ENCODE results near the gene SUGCT.
"Not testable (repeated sequence)": the region's sequence is repeated elsewhere in the genome, so short reads cannot be mapped to it uniquely, and the experiment has no call there.

SUGCT gene

DNA sequence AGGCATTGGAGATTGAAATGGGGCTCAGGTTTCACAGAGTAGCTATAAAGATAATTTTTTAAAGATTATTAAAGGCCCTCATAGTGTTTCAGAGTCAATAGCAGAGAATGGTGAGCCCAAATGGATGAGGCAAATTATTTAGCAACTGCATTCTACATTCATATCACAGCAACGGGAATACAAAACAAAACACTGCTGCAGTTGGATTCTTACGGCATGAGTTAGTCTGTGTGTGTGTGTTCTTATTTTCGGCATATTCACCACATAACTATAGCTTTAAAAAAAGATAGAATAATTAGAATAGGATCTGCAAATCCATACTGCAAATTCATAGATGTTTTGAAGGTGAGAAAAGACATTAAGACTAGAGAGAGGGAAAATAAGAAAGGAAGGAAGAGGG is 66.0 kb downstream of the SUGCT start:
- DNase-seq (ENCODE audit: low spot score), result peak; percentile 65

DNA sequence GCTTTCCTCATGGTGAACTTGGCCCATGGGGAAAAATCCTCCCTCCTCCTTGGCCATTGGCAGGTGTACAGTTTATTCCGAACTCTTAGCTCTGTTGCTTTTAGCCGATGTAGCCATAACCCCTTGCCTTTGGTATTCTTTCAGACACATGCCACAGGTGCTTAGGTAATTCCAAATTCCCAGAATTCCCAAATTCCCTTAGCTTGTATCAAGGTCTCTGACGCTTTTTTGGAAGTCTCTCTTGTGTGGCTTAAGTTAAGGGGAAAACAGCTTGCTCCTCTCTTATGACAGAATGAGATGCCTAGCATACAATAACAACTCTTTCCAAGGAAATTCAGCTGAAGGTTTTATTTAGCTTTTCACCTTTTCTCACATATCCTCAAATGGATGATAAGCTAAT is 68.0 kb downstream of the SUGCT start:
- no peak for DNase-seq (ENCODE audit: low spot score)

DNA sequence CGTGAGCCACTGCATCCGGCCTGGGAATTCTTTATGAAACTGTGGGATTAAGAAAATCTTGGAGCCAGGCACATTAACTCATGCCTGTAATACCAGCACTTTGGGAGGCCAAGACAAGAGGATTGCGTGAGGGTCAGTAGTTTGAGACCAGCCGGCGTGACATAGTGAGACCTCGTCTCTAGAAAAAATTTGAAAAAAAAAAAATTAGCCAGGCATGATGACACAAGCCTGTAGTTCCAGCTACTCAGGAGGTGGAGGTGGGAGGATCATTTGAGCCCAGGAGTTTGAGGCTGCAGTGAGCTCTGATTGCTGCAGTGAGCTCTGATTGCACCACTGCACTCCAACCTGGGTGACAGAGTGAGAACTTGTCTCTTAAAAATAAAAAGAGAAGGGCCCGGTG is 69.8 kb downstream of the SUGCT start:
- DNase-seq (ENCODE audit: low spot score), result no peak

DNA sequence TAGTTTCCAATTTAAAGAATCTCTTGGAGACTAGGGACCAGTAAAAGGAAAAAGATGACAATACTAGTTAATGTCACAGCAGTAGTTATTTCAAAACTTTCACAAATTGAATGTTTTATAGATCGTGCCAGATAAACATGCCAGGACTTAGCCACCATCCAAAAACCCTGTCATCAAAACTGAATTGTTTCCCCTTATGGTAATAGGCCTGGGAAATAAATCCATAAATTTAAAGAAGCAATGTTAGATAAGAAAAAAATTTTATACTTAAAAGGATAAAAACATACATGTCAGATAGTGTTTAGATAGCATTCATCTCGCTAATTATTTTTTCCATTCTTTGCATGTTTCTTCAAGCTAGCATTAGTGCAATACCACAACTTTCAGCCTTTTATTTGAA is 71.2 kb downstream of the SUGCT start:
- no peak for DNase-seq (ENCODE audit: low spot score)

DNA sequence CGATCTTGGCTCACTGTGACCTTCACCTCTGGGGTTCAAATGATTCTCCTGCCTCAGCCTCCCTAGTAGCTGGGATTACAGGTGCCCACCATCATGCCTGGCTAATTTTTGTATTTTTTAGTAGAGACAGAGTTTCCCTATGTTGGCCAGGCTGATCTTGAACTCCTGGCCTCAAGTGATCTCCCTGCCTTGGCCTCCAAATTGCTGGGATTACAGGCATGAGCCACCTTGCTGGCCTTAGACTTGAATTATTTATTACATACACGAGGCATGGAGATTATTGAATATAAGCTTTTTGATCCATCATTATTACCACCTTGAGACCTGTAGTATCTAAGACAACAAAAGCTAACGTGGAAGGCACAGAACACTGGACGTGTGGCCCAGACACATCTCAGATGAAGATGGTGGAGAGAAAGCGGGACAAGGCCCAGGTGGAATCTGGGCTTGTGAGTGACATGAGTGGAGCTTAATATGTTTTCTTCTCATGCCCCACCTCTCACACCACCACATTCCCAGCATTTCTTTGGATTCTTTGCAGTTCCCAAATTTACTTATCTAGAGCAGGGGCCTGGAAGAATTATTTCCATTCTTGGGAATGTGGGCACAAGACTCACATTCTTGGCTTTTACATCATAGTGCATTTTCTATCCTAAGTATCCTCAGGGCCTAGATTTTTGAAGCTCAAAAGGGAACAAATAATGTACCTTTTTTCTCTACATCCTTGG is 76.6 kb downstream of the SUGCT start:
- DNase-seq (ENCODE audit: low spot score), result peak; percentile 54

DNA sequence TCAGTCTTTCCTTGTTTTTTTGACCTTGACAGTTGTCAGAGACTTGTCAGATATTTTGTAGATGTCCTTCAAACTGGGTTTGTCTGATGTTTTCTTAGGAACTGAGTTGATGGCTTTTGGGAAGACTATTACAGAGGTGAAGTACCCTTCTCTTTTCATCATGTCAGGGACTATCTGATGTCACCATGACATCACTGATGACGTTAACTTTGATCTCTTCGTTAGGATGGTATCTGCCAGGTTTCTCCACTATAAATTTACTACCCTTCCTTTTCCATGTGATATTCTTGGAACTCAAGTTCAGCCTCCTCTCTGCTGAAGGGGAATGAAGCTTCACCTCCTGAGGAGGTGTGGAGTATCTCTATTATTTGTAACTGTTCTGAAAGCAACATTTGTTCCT is 78.5 kb downstream of the SUGCT start:
- no peak for DNase-seq (ENCODE audit: low spot score)

DNA sequence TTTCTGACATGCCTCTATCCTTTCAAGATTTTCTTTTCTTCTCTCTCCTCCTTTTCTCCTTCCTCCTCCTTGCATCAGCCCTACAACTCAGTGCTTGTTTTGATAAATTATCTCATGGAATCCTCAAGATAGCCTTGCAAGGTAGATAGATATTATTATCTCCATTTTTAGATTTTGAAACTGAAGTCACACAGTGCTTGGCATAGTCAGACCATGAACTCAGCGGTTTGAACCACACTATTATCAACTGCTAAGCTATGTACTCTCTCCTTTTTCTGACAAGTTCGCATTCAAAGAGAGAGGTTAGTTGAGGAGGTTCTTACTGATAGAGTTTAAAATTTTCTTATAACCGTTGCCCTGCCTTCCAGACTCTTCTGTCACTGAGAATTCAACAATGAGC is 79.1 kb downstream of the SUGCT start:
- no peak for DNase-seq (ENCODE audit: low spot score)

DNA sequence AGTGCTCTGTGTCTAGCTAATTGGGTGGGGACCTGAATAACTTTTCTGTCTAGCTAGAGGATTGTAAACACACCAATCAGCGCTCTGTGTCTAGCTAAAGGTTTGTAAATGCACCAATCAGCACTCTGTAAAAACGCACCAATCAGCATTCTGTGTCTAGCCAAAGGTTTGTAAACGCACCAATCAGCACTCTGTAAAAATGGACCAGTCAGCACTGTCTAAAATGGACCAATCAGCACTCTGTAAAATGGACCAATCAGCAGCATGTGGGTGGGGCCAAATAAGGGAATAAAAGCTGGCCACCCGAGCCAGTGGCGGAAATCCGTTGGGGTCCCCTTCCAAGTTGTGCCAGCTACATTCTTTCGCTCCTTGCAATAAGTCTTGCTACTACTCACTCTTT is 83.8 kb downstream of the SUGCT start:
- not testable (repeated sequence) for DNase-seq (ENCODE audit: low spot score)

DNA sequence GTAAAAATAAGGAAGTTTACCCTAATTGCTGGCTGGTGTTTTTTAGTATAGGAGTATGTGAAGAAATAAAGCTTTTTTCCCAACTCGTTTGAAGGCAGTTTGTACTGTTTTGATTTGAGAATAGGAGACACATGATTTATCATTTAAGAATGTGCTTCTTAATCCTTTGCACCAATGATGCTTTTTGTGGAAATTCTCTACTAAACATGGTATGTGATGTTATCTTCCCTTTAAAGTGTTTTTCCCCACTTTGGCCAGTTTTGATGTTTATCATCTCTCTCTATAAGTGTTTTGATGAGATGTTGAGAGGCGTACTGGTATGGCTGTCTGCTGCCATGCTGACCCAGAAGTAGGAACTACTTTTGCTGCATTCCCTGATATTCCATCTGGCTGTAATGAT is 85.1 kb downstream of the SUGCT start:
- peak; percentile 38 for DNase-seq (ENCODE audit: low spot score)

DNA sequence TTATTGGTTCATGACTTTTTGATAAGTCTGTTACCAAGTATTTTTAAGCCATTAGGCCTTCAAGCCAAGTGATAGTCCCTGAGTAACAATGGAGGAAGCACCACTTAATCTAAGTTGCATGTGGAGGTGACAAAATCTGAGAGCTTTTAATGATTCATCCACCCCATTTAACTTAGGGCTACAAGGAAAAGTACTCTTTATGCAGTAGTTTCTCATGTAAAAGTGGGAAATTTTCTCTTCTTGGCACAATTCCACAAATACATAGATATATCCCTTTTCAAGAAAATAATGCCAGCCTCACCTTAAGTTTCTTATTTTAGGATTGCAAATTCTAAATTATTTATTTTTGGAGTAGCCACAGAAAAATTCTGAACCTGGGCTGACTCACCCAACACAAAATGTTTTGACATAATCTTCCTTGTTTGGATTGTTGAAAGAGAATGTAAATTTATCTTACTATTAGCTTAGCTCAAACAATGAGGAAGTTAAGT is 85.7 kb downstream of the SUGCT start:
- peak; percentile 11 for DNase-seq (ENCODE audit: low spot score)

DNA sequence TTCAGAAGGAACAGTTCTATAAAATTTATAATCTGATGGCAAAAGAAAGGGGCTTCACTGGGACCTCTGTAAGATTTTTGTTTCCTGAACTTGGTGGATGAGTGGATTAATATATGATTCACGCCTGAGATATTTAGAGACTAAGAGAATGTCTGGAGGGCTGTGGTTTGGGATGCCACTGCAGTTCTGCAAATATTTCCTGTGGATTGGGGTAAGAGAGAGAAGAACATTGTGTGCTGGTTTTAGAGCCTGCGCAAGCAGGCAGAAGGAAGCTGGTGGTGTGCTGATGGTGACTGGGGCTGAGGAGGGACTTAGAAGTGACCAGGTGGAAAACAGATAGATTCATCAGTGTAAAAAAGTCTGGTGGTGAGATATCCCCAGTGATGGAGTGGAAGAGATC is 87.0 kb downstream of the SUGCT start:
- DNase-seq (ENCODE audit: low spot score), result peak; percentile 87

DNA sequence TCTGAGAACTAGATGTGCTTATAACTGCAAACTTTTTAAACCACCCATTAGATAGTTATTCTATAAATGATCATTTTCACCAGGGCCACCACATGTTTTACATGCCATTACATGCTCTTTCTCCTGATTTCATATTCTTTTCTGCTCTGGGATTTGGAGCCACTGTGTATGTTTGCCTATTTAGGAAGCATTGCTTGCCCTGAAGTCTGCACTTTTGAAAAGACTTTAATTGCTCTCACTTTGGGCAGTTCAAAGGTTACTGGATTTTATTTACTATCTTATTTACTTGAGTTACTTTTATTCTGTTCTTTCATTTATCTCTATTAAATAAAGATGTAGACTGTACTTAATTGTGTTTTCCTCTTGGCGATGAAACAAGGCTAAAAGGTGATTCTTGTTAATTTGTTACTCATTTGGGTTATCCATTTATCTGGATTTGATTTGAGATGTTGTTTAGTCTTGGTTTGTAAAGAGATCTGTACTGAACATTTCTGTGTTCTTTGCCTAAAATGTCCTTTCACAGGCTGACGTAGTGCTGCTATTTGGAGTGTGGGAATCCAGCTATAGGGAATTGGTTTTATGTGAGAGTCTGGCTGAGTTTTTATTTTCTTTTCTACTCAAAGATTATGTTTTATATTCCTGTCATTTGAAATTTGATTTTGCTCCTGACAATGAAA is 88.8 kb downstream of the SUGCT start:
- no peak for DNase-seq (ENCODE audit: low spot score)

DNA sequence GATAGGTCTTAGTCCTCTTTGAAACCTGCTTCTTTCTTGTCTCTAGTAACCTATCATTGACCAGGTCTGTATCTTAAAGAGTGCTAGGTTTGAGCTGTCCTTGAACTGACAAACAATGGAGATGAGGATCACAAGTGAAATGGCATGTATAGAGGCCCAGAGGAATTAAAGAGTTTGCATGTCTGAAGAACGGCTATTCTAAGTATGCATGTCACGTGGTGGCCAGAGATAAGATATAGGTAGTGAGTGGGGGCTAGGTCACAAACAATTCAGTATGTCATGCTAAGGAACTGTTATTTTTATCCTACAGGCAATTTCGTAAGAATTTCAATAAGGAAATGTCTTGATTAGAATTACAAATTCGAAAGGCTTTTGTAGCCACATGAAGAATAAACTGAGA is 95.3 kb downstream of the SUGCT start:
- DNase-seq (ENCODE audit: low spot score), result no peak

DNA sequence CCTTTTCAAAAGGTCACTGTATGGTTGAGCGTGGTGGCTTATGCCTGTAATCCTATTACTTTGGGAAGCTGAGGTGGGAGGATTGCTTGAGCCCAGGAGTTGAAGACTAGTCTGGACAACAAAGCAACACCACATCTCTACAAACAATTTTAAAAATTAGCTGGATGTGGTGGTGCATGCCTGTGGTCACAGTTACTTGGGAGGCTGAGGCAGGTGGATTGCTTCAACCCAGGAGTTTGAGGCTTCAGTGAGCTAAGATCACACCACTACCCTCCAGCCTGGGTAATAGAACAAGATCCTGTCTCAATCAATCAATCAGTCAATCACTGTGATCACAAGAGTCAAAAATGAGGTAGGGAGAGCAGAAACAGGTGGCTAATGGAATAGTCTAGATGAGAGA is 97.0 kb downstream of the SUGCT start:
- no peak for DNase-seq (ENCODE audit: low spot score)

DNA sequence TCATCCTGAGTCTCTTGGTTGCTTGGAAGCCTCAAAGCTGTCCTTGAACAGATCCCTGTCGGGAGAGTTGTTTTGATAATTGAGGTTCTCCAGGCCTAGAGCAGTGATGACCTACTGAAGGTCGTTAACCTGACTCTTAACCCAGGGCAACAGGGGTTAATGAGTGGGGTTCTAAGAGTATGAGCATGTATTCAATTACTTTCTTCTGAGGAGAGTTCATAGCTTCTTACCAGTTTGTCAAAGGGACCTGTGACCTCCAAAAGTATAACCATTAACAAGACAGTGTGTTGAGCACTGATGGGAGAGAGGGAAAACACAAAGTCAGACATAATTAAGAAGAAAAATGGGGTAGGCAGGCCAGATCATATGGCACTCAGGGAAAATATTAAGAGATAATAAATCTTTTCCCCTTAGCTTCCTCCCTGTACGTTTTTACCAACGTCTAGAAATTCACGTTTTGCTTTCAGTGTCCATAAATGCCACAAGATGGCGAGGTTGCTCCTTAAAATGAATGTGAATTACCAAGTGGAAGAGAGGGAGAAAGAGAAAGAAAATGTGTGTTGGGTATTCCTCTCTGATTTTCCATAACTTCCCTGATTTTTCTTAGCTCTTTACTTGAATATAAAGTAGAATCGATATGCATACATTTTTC is 97.6 kb downstream of the SUGCT start:
- peak; percentile 47 for DNase-seq (ENCODE audit: low spot score)

DNA sequence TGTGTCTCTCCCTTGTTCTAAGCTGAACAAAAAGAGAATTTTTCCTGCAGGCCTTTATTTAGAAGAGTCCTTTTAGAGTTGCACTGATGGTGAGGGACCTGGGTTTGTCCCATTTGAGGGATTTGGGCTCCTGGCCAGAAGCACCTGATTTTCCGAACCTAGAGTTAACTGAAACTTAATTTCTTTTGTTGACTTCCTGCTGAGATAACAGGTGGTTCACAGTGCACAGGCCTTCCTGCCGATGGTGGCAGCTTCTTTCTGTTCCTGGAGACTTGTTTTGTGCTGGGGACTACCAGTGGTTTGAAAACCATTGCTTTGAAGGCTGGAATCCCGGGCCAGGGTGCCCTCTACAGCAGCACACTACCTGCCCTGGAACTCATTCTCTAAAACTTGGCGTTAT is 99.2 kb downstream of the SUGCT start:
- no peak for DNase-seq (ENCODE audit: low spot score)

DNA sequence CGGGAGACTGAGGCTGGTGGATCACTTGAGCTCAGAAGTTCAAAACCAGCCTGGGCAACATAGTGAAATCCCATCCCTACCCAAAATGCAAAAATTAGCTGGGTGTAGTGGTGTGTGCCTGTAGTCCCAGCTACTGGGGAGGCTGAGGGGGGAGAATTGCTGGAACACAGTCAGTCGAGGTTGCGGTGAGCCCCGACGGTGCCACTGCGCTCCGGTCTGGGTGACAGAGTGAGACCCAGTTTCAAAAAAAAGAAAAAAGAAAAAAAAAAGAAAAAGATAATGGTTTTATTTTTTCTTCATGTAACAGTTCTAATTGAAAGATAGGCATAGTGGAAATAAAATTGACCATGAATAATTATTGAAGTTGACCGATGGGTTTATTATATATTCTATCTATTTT is 99.9 kb downstream of the SUGCT start:
- no peak for DNase-seq (ENCODE audit: low spot score)

DNA sequence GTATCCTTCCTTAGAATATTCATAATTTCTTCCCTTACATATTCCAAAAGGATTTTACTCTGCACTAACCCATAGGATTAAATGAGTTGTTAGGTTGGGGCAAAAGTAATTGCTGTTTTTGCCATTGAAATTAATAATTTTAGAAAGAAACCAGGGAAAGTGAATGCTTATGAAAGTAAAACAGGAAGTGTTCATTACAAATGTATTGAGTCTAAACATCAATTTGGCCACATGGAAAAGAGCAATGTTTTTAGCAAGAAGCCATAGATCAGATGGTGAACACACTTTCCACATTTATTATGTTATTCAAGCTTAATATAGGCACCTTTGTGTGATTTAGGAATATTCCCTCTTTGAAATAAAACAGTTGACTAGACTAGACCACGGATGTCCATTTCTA is 102.9 kb downstream of the SUGCT start:
- DNase-seq (ENCODE audit: low spot score), result no peak

DNA sequence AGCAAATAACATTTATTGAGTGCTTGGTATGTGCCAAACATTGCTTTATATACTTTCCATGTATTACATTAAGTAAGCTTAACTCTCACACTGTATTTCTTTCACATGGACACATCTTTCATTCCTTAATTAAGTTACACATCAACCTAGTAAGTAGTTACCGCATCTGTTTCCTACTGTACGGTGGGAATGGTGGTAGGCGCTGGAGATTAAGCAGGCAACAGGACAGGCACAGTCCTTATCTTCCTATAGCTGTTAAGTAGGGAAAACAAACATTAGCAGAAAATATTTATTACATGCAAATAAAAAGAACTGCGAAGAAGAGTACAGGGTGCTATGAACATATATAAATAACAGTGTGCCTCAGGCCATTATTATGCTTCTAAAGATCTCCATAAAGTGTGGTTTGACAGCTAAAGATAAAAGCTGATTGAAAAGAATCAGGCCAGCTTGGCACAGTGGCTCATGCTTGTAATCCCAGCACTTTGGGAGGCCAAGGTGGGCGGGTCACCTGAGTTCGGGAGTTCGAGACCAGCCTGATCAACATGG is 105.0 kb downstream of the SUGCT start:
- DNase-seq (ENCODE audit: low spot score), result no peak

DNA sequence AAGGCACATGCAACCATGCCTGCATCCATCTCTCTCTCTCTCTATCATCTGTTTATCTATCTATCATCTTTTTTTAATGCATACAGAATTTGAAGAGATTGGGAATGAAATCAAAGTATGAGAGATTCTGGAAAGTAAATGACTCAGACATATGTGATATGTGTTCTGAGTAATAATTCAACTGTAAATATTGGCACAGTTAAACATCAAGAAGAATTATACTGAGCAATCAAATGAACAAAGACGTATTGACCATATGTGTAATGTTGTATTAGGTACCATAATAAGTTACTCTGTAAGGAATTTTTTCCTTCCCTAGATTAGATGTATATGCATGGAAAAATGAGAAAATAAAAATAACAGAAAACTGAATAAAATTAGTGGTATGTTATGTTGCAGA is 108.3 kb downstream of the SUGCT start:
- DNase-seq (ENCODE audit: low spot score), result no peak

DNA sequence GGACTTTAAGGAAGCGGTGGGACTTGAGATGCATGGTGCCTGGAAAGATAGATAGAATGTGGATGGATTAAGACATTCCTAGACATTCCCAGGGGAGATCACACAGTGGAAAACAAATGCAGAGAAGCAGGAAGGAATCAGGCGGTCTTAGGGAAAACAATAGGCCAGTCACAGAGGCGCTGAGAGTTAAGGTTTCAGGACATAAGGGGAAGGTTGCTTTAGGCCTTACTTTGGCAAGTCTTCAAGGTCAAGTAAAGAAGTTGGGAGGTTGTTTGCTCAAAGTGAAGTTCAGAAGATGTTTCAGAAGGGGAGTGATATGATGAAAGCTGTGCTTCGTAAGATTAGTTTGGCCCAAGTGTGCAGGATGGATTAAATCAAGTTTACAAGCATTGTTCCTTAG is 109.4 kb downstream of the SUGCT start:
- no peak for DNase-seq (ENCODE audit: low spot score)

DNA sequence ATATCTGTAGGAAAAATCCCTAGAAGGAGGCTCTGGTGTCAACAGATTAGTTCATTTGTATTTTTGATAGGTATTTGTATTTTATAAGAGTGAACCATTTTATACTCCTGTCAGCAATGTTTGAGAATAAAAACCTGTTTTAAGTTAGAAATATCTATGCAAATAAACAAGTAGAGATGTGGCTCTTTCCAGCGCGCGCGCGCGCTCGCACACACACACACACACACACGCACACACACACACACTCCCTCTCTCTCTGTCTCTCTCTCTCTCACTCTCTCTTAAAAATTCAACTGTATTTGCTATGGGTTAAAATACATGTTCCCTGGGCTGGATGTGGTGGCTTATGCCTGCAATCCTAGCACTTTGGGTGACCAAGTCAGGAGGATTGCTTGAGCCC is 113.9 kb downstream of the SUGCT start:
- no peak for DNase-seq (ENCODE audit: low spot score)

DNA sequence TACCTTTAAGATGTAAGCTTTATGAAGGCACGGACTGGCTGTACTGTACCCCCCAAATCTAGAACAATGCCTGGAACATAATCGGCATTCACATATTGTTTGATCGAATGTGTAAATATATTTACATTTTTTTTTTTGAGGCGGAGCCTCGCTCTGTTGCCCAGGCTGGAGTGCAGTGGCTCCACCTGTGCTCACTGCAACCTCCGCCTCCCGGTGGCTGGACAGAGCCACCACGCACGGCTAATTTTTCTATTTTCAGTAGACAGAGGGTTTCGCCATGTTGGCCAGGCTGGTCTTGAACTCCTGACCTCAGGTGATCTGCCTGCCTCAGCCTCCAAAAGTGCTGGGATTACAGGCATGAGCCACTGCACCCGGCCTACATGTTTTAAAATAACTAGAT is 118.6 kb downstream of the SUGCT start:
- DNase-seq (ENCODE audit: low spot score), result not testable (repeated sequence)
